OCI-LY3 (cell line): ENCODE measurements around the gene NEMP1.

Experiments used
- H2AFZ ChIP-seq: fragments of 200-600, 300-600 bp; shearing (Covaris generic); 2 replicates; pipeline ENCODE4 v1.6.0; 2014; ENCODE audit warnings: antibody characterized with exemption, low read depth, low read length
- H3K27ac ChIP-seq: fragments of 200-600, 300-600 bp; sonication (generic); 2 replicates; pipeline ENCODE4 v1.5.1; 2014; ENCODE audit warnings: mild to moderate bottlenecking, low read length, moderate library complexity, mixed read lengths
- H3K27me3 ChIP-seq: fragments of 200-600, 300-600 bp; sonication (generic); 2 replicates; pipeline ENCODE4 v1.6.1; 2014; ENCODE audit warnings: low read depth, low read length, mixed read lengths
- H3K36me3 ChIP-seq: fragments of 200-600, 300-600 bp; sonication (generic); replicated peaks from 2 replicates; pipeline ENCODE3; 2014; ENCODE audit warnings: low read depth, low read length, mixed read lengths
- H3K4me1 ChIP-seq: fragments of 300-600, 200-600 bp; sonication (generic); 2 replicates; pipeline ENCODE4 v1.6.1; 2014; ENCODE audit warnings: low read length, mixed read lengths
- H3K4me2 ChIP-seq: fragments of 200-600, 300-600 bp; sonication (generic); 2 replicates; pipeline ENCODE4 v1.6.1; 2014; ENCODE audit warnings: low read length, mixed read lengths
- H3K4me3 ChIP-seq: fragments of 300-600, 200-600 bp; sonication (generic); 2 replicates; pipeline ENCODE4 v1.5.1; 2014; ENCODE audit warnings: antibody characterized with exemption, mild to moderate bottlenecking, low read length, moderate library complexity
- H3K79me2 ChIP-seq: fragments of 300-600, 200-600 bp; shearing (Covaris generic); 2 replicates; pipeline ENCODE4 v1.6.1; 2014; ENCODE audit warnings: mild to moderate bottlenecking, low read length, mixed read lengths
- H3K9ac ChIP-seq: fragments of 300-600, 200-600 bp; shearing (Covaris generic); 2 replicates; pipeline ENCODE4 v1.6.0; 2014; ENCODE audit warnings: mild to moderate bottlenecking, low read length, moderate library complexity
- H3K9me3 ChIP-seq: fragments of 200-600, 300-600 bp; shearing (Covaris generic); 2 replicates; pipeline ENCODE4 v1.6.1; 2014; ENCODE audit warnings: low read length, mixed read lengths; ENCODE audit not compliant: insufficient read depth
- H4K20me1 ChIP-seq: fragments of 200-600, 300-600 bp; sonication (generic); 2 replicates; pipeline ENCODE4 v1.6.1; 2016; ENCODE audit warnings: low read length, mixed read lengths; ENCODE audit not compliant: insufficient read depth
- CTCF ChIP-seq: fragments of 200-600, 300-600 bp; sonication (generic); IDR thresholded peaks from 2 replicates; pipeline ENCODE4 v1.5.1; 2014; ENCODE audit warnings: antibody characterized with exemption, low read length, low read depth
- EZH2phosphoT487 ChIP-seq: fragments of 200-600 bp; shearing (Covaris generic); IDR thresholded peaks from 2 replicates; pipeline ENCODE4 v1.6.1; 2018; ENCODE audit warnings: antibody characterized with exemption, mixed run types, low read depth

NEMP1 gene

GRCh38 chr12:57005980-57006808 lies 72.4 kb downstream of the NEMP1 start, which contains the start of gene ZBTB39:
ZBTB39 (minus strand) TSS chr12:57006546; CDS start chr12:57004917, 1,629 bp downstream.
- Histone ChIP-seq H3K9me3 (no peaks in the 10 kb centered on the region), H3K4me3 (peak within 1 kb of the TSS; percentile 100), H3K79me2 (peaks cover 34% of the 10 kb centered on the region), H3K27ac (peak within 1 kb of the TSS; percentile 21; the same call in 1 of the 2 replicates), H3K27me3 (no peaks in the 10 kb centered on the region), H3K36me3 (peaks cover 11% of the 10 kb centered on the region), H3K4me2 (peak within 1 kb of the TSS; percentile 98), H4K20me1 (peaks cover 10% of the 10 kb centered on the region; the same call in 1 of the 2 replicates), H3K4me1 (peaks cover 25% of the 10 kb centered on the region), H2AFZ (peak within 1 kb of the TSS; percentile 93), H3K9ac (peak within 1 kb of the TSS; percentile 83)
- TF ChIP-seq EZH2phosphoT487 (no peak), CTCF (peak; percentile 66)
